Esophagus muscularis mucosa (tissue), 4 donors: Measurements from ENCODE around the gene HYPK.

Source experiments
- EP300 ChIP-seq: sonication (generic); formaldehyde crosslinking; IDR thresholded peaks from one replicate; pipeline ENCODE4 v1.6.1; 2017; ENCODE audit warnings: antibody characterized with exemption
- POLR2A ChIP-seq: fragments of 450-650 bp; IDR thresholded peaks from one replicate; pipeline ENCODE4 v1.6.1; 2017; ENCODE audit warnings: antibody characterized with exemption, moderate library complexity, mild to moderate bottlenecking, low read depth
- POLR2AphosphoS5 ChIP-seq, 2 donors: sonication (generic); formaldehyde crosslinking; IDR thresholded peaks; one replicate each; pipeline ENCODE4 v1.6.1; 2017; ENCODE audit warnings: antibody characterized with exemption in 2 of 2
- TF ChIP-seq, protein P1 (sequence below), 3 experiments: fragments of 200-600 bp in 2 of 3; fragments of 450-650 bp in 1 of 3; sonication (generic) in 2 of 3; IDR thresholded peaks; one replicate each; pipeline ENCODE4 v1.5.1; 2017 to 2019; ENCODE audit warnings: antibody characterized with exemption in 3 of 3, mild to moderate bottlenecking in 2 of 3, moderate library complexity in 1 of 3

- TF ChIP-seq EP300 (no peak), POLR2A (no peak), POLR2AphosphoS5 (IDR thresholded peaks at IDR 0.05) (no peak)
- TF ChIP-seq, protein P1, sequence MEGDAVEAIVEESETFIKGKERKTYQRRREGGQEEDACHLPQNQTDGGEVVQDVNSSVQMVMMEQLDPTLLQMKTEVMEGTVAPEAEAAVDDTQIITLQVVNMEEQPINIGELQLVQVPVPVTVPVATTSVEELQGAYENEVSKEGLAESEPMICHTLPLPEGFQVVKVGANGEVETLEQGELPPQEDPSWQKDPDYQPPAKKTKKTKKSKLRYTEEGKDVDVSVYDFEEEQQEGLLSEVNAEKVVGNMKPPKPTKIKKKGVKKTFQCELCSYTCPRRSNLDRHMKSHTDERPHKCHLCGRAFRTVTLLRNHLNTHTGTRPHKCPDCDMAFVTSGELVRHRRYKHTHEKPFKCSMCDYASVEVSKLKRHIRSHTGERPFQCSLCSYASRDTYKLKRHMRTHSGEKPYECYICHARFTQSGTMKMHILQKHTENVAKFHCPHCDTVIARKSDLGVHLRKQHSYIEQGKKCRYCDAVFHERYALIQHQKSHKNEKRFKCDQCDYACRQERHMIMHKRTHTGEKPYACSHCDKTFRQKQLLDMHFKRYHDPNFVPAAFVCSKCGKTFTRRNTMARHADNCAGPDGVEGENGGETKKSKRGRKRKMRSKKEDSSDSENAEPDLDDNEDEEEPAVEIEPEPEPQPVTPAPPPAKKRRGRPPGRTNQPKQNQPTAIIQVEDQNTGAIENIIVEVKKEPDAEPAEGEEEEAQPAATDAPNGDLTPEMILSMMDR (IDR thresholded peaks at IDR 0.05): no peak
Measured at GRCh38 chr15:43799209-43799944, 1.0 kb upstream of the HYPK start.
